IMR-90 (cell line): ENCODE results near the gene ZACN. TPM values are rescaled to one million over a fixed set of nuclear protein-coding genes. Genes with fewer than 3 reads are reported as not detected.

Experiments
- ATAC-seq: fragments of 200-7000 bp; cut with Tn5 transposase; 2 replicates; pipeline ENCODE4 v1.9.1; 2020; ENCODE audit warnings: low read depth, mild to moderate bottlenecking, moderate library complexity
- BruUV-seq: library from RNA; stranded (reverse); fragments of 400-500 nt; replicated peaks from 2 replicates; lab custom pipeline; 2021; lab: Mats Ljungman, UMichigan
- CTCF ChIA-PET: fragments of 300-600 bp; formaldehyde crosslinking; extraction: SDS; loops from one replicate; lab custom pipeline; 2021; ENCODE audit warnings: antibody characterized with exemption; lab: Yijun Ruan, JAX
- POLR2A ChIA-PET: fragments of 300-600 bp; sonication (Branson Sonifier 250); formaldehyde crosslinking; loops from one replicate; lab custom pipeline; 2022; ENCODE audit warnings: antibody characterized with exemption; ENCODE audit not compliant: unreplicated experiment; lab: Charles Lee
- DNase-seq: peaks from one replicate; pipeline ENCODE4 v3.0.0; 2013
- H2AFZ ChIP-seq: replicated peaks from 2 replicates; pipeline ENCODE3; 2013; ENCODE audit warnings: low read length, mild to moderate bottlenecking; ENCODE audit not compliant: poor library complexity
- H2AK5ac ChIP-seq: 2 replicates; pipeline ENCODE4 v1.6.1; 2013; ENCODE audit warnings: low read depth, low read length, inconsistent platforms
- H2AK9ac ChIP-seq: replicated peaks from 2 replicates; pipeline ENCODE3; 2013; ENCODE audit warnings: mild to moderate bottlenecking, low read depth, low read length, moderate library complexity; ENCODE audit not compliant: poor library complexity
- H2BK120ac ChIP-seq: 2 replicates; pipeline ENCODE4 v1.6.1; 2013; ENCODE audit warnings: low read depth, low read length, inconsistent platforms
- H2BK15ac ChIP-seq: 3 replicates; pipeline ENCODE4 v1.6.1; 2013; ENCODE audit warnings: low read depth, low read length, inconsistent platforms
- H2BK20ac ChIP-seq: 2 replicates; pipeline ENCODE4 v1.6.1; 2013; ENCODE audit warnings: low read depth, mild to moderate bottlenecking, inconsistent platforms, low read length, moderate library complexity
- H2BK5ac ChIP-seq: 2 replicates; pipeline ENCODE4 v1.6.1; 2013; ENCODE audit warnings: mild to moderate bottlenecking, low read depth, low read length, inconsistent platforms; ENCODE audit not compliant: poor library complexity, severe bottlenecking
- H3K14ac ChIP-seq: replicated peaks from 2 replicates; pipeline ENCODE4 v1.6.1; 2013; ENCODE audit warnings: low read depth, low read length, inconsistent platforms
- H3K18ac ChIP-seq: 2 replicates; pipeline ENCODE4 v1.6.1; 2013; ENCODE audit warnings: low read depth, low read length, control low read depth
- H3K23ac ChIP-seq: 2 replicates; pipeline ENCODE4 v1.6.1; 2013; ENCODE audit warnings: low read depth, low read length, inconsistent platforms
- H3K27ac ChIP-seq: 2 replicates; pipeline ENCODE4 v1.5.1; 2013; ENCODE audit warnings: mild to moderate bottlenecking, control low read depth, low read length; ENCODE audit not compliant: insufficient read depth
- H3K27me3 ChIP-seq: 2 replicates; pipeline ENCODE4 v1.6.1; 2013; ENCODE audit warnings: low read length; ENCODE audit not compliant: control insufficient read depth, insufficient read depth
- H3K36me3 ChIP-seq: 2 replicates; pipeline ENCODE4 v1.6.1; 2013; ENCODE audit warnings: low read length, mixed read lengths; ENCODE audit not compliant: control insufficient read depth, insufficient read depth
- H3K4ac ChIP-seq: 2 replicates; pipeline ENCODE4 v1.6.1; 2013; ENCODE audit warnings: low read depth, low read length, inconsistent platforms
- H3K4me1 ChIP-seq: 2 replicates; pipeline ENCODE4 v1.6.1; 2013; ENCODE audit warnings: low read length, mixed read lengths; ENCODE audit not compliant: control insufficient read depth, insufficient read depth
- H3K4me2 ChIP-seq: 2 replicates; pipeline ENCODE4 v1.6.1; 2013; ENCODE audit warnings: low read depth, mild to moderate bottlenecking, control low read depth, low read length, moderate library complexity
- H3K4me3 ChIP-seq: 2 replicates; pipeline ENCODE4 v1.5.1; 2013; ENCODE audit warnings: low read depth, mild to moderate bottlenecking, control low read depth, low read length, moderate library complexity; ENCODE audit not compliant: insufficient read depth
- H3K56ac ChIP-seq: 2 replicates; pipeline ENCODE4 v1.6.1; 2013; ENCODE audit warnings: low read length, inconsistent platforms; ENCODE audit not compliant: insufficient read depth; ENCODE audit errors: extremely low read depth
- H3K79me1 ChIP-seq, 2 experiments: 2 replicates each; pipeline ENCODE4 v1.6.1; 2013; ENCODE audit warnings: low read length in 2 of 2, inconsistent platforms in 1 of 2, low read depth in 1 of 2
- H3K9ac ChIP-seq: 2 replicates; pipeline ENCODE4 v1.6.1; 2013; ENCODE audit warnings: low read depth, low read length, control low read depth
- H3K9me1 ChIP-seq: 2 replicates; pipeline ENCODE4 v1.6.1; 2013; ENCODE audit warnings: low read length, inconsistent platforms; ENCODE audit not compliant: insufficient read depth
- H3K9me3 ChIP-seq: 2 replicates; pipeline ENCODE4 v1.6.1; 2013; ENCODE audit warnings: low read length; ENCODE audit not compliant: control insufficient read depth, insufficient read depth
- H4K20me1 ChIP-seq: 2 replicates; pipeline ENCODE4 v1.6.1; 2013; ENCODE audit warnings: low read length, inconsistent platforms; ENCODE audit not compliant: insufficient read depth
- H4K5ac ChIP-seq: 2 replicates; pipeline ENCODE4 v1.6.1; 2013; ENCODE audit warnings: mild to moderate bottlenecking, low read depth, low read length, control low read depth
- H4K8ac ChIP-seq, 2 experiments: 2 replicates each; pipeline ENCODE4 v1.6.1; 2013; ENCODE audit warnings: low read depth in 2 of 2, low read length in 2 of 2, control low read depth in 1 of 2, inconsistent platforms in 1 of 2
- H4K91ac ChIP-seq: 2 replicates; pipeline ENCODE4 v1.6.1; 2013; ENCODE audit warnings: low read depth, low read length, inconsistent platforms; ENCODE audit not compliant: insufficient read depth
- FOS ChIP-seq: fragments of 150-350 bp; IDR thresholded peaks from 2 replicates; pipeline ENCODE4 v1.6.1; 2016; ENCODE audit warnings: low read depth, low read length
- WGBS, 2 experiments: methylation state at CpG; one replicate each; pipeline versions ENCODE4 v1.1.5 to v1.1.7; 2013; ENCODE audit warnings: missing lambda C conversion rate in 2 of 2; ENCODE audit not compliant: insufficient read length in 1 of 2; ENCODE audit errors: extremely low coverage in 2 of 2; 5-methylcytosine and 5-hydroxymethylcytosine counted together
- dilution Hi-C: fragments of 300-500 bp; cut with HindIII; formaldehyde crosslinking; loops from one replicate; pipeline ENCODE4 v1.14.3; 2018; ENCODE audit warnings: low sequenced_read_pairs; ENCODE audit not compliant: unreplicated experiment
- in situ Hi-C: fragments of 300-500 bp; cut with MboI; formaldehyde crosslinking; loops from 3 replicates; pipeline ENCODE4 v1.14.3; 2019; ENCODE audit warnings: low sequenced_read_pairs, inconsistent platforms, mixed read lengths
- intact Hi-C: fragments of 100-400 bp; cut with micrococcal nuclease; formaldehyde crosslinking; loops from 2 replicates; pipeline ENCODE4 v1.10.0; 2022
- polyA plus RNA-seq, 3 experiments: library from polyadenylated mRNA; depleted of rRNA; stranded (reverse); fragments of >200 nt; gene quantifications; 2 replicates each; pipeline ENCODE4 v1.2.3, GENCODE V29; 2012; ENCODE audit warnings: low replicate concordance in 1 of 3
- total RNA-seq: library from RNA; depleted of rRNA; stranded (reverse); fragments of >200 nt; gene quantifications from 2 replicates; pipeline ENCODE4 v1.2.3, GENCODE V29; 2012

The ZACN gene
- total and polyA plus RNA-seq, 2 of the 4 experiments (the other 2 are of a cell fraction), result not detected

DNA sequence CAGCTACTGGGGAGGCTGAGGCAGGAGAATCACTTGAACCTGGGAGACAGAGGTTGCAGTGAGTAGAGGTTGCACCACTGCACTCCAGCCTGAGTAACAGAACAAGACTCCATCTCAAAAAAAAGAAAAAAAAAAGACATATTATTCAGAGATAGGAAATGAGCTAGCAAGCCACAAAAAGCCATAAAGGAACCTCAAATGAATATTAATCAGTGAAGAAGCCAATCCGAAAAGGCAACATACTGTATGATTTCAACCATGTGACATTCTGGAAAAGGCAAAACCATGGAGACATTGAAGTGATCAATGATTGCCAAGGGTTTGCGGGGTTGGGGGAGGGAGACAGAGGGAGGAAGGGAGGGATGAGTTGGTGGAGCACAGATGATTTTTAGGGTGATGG is 33.0 kb downstream of the ZACN start:
- Histone ChIP-seq H3K18ac (no peak overlapping the region), H4K8ac (no peak overlapping the region), H3K23ac (no peak overlapping the region), H3K4me2 (no peak overlapping the region), H2BK5ac (no peak overlapping the region), H2AFZ (no peak overlapping the region), H3K4ac (no peak overlapping the region), H4K20me1 (no peaks in the 10 kb centered on the region), H2BK20ac (no peak overlapping the region), H4K91ac (no peak overlapping the region), H3K27me3 (no peaks in the 10 kb centered on the region), H4K5ac (no peak overlapping the region), H2BK15ac (no peak overlapping the region), H2AK9ac (no peak overlapping the region), H3K36me3 (no peaks in the 10 kb centered on the region), H3K56ac (no peak overlapping the region), H3K9me1 (no peaks in the 10 kb centered on the region), H3K27ac (no peak overlapping the region), H3K9me3 (no peaks in the 10 kb centered on the region), H3K4me3 (no peak overlapping the region), H2BK120ac (no peak overlapping the region), H2AK5ac (no peak overlapping the region), H3K14ac (no peak overlapping the region), H3K9ac (no peak overlapping the region), H3K79me1 (no peaks in the 10 kb centered on the region), H3K4me1 (no peaks in the 10 kb centered on the region)
- ChIA-PET CTCF (no interaction called here), POLR2A (no interaction called here)
- no TSS peak for BruUV-seq
- DNase-seq (no peak), ATAC-seq (no peak)
- no peak for TF ChIP-seq FOS
- WGBS, 2 experiments, result 100% methylated on average over 1 of the region's 2 CpGs; no CpG with 5 or more reads in 1 of the 2 experiments
- in situ Hi-C loops (no loop called here), dilution Hi-C loops (no loop called here), intact Hi-C loops (no loop called here)
